ENCODE results near the gene MBNL3.

DNA sequence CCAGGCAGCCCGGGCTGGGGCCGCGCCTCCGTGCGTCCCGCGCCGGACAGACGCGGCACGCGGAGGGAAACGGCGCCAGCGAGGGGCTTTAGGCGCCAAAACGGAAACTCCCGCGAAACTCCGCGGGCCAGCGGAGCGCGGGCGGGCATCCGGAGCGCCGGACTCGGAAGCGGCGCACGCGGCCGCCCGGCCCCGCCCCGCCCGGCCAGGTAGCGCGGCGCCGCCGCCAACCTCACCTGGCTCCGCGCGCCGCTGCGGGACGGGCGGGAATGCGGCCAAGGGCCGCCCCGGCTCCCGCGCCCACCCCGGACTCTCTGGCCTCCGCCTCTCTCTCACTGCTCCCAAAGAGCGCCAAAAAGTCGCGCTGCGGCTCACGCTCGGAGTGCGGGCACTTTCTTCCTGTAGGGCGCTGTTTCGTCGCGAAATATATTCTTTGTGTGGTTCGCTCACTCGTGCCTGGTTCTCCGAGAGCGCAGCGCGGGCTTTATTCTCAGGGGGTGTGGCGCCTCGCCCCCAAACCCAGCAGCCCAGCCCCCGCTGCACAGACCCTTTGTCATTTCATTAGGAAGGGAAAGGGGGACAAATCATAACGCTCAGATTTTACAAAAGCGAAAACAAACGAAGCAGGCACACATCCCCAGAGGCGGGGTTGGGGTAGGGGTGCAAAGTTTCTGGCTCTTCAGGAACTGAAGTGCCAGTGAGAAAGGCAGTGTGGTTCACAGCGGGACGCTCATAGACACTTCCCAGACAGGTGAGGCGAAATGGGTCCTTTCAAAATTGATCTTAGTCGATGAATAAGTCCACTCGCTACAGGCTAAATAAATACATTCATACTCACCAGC, 961 bp upstream of the MBNL3 start:
- TF ChIP-seq, protein P1, sequence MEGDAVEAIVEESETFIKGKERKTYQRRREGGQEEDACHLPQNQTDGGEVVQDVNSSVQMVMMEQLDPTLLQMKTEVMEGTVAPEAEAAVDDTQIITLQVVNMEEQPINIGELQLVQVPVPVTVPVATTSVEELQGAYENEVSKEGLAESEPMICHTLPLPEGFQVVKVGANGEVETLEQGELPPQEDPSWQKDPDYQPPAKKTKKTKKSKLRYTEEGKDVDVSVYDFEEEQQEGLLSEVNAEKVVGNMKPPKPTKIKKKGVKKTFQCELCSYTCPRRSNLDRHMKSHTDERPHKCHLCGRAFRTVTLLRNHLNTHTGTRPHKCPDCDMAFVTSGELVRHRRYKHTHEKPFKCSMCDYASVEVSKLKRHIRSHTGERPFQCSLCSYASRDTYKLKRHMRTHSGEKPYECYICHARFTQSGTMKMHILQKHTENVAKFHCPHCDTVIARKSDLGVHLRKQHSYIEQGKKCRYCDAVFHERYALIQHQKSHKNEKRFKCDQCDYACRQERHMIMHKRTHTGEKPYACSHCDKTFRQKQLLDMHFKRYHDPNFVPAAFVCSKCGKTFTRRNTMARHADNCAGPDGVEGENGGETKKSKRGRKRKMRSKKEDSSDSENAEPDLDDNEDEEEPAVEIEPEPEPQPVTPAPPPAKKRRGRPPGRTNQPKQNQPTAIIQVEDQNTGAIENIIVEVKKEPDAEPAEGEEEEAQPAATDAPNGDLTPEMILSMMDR (IDR thresholded peaks at IDR 0.05): no peak
- TF ChIP-seq CREM (CRISPR knock-in tag; IDR thresholded peaks at IDR 0.05) (no peak), KAT7 (CRISPR knock-in tag; IDR thresholded peaks at IDR 0.05; ENCODE audit: borderline replicate concordance) (no peak), NFYB (CRISPR knock-in tag; conservative IDR thresholded peaks at IDR 0.05; ENCODE audit: low read depth) (no peak), IRF2 (CRISPR knock-in tag; IDR thresholded peaks at IDR 0.05; ENCODE audit: borderline replicate concordance, low read depth) (no peak), ELF4 (CRISPR knock-in tag; IDR thresholded peaks at IDR 0.05; ENCODE audit: low read depth) (no peak), ATF1 (CRISPR knock-in tag; IDR thresholded peaks at IDR 0.05) (no peak)
- TF ChIP-seq, protein P2, sequence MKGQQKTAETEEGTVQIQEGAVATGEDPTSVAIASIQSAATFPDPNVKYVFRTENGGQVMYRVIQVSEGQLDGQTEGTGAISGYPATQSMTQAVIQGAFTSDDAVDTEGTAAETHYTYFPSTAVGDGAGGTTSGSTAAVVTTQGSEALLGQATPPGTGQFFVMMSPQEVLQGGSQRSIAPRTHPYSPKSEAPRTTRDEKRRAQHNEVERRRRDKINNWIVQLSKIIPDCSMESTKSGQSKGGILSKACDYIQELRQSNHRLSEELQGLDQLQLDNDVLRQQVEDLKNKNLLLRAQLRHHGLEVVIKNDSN (CRISPR knock-in tag; IDR thresholded peaks at IDR 0.05): no peak
- TF ChIP-seq, protein P3, sequence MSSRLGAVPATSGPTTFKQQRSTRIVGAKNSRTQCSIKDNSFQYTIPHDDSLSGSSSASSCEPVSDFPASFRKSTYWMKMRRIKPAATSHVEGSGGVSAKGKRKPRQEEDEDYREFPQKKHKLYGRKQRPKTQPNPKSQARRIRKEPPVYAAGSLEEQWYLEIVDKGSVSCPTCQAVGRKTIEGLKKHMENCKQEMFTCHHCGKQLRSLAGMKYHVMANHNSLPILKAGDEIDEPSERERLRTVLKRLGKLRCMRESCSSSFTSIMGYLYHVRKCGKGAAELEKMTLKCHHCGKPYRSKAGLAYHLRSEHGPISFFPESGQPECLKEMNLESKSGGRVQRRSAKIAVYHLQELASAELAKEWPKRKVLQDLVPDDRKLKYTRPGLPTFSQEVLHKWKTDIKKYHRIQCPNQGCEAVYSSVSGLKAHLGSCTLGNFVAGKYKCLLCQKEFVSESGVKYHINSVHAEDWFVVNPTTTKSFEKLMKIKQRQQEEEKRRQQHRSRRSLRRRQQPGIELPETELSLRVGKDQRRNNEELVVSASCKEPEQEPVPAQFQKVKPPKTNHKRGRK (CRISPR knock-in tag; IDR thresholded peaks at IDR 0.05; ENCODE audit: borderline replicate concordance): no peak
- TF ChIP-seq, protein P4, sequence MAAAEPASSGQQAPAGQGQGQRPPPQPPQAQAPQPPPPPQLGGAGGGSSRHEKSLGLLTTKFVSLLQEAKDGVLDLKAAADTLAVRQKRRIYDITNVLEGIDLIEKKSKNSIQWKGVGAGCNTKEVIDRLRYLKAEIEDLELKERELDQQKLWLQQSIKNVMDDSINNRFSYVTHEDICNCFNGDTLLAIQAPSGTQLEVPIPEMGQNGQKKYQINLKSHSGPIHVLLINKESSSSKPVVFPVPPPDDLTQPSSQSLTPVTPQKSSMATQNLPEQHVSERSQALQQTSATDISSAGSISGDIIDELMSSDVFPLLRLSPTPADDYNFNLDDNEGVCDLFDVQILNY (CRISPR knock-in tag; IDR thresholded peaks at IDR 0.05): 0 out of 2 replicates have a peak, but pooled peaks have one; percentile 18
